GM23338 (cell line): ENCODE data around the gene SELPLG. TPM values are rescaled to one million over a fixed set of nuclear protein-coding genes. Genes with fewer than 3 reads are reported as not detected.
A peak's percentile ranks its signal among the peaks of the same experiment; 100 is the strongest.

Experiments
- ATAC-seq: fragments of 200-7000 bp; cut with Tn5 transposase; 3 replicates; pipeline ENCODE4 v1.9.1; 2020
- DNase-seq: peaks from one replicate; pipeline ENCODE4 v3.0.0-alpha.2; 2015; ENCODE audit warnings: low spot score
- H2AFZ ChIP-seq: fragments of 200-600 bp; sonication (generic); 2 replicates; pipeline ENCODE4 v1.8.0; 2016; ENCODE audit warnings: antibody characterized with exemption, mild to moderate bottlenecking, moderate library complexity
- H3F3A ChIP-seq: fragments of 200-600 bp; sonication (generic); replicated peaks from 2 replicates; pipeline ENCODE4 v1.8.0; 2017; ENCODE audit warnings: antibody characterized with exemption, mixed run types, low read depth
- H3K27ac ChIP-seq: fragments of 200-600 bp; sonication (generic); 2 replicates; pipeline ENCODE4 v1.6.1; 2016; ENCODE audit warnings: low read depth
- H3K27me3 ChIP-seq: fragments of 200-600 bp; sonication (generic); 2 replicates; pipeline ENCODE4 v1.8.0; 2016; ENCODE audit warnings: mild to moderate bottlenecking, mixed run types, moderate library complexity; ENCODE audit not compliant: insufficient read depth
- H3K36me3 ChIP-seq: fragments of 200-600 bp; sonication (generic); 2 replicates; pipeline ENCODE4 v1.8.0; 2016; ENCODE audit warnings: mild to moderate bottlenecking; ENCODE audit not compliant: insufficient read depth
- H3K4me1 ChIP-seq: fragments of 200-600 bp; sonication (generic); 2 replicates; pipeline ENCODE4 v1.8.0; 2016; ENCODE audit warnings: mild to moderate bottlenecking, moderate library complexity; ENCODE audit not compliant: insufficient read depth
- H3K4me2 ChIP-seq: fragments of 200-600 bp; sonication (generic); 2 replicates; pipeline ENCODE4 v1.7.1; 2017; ENCODE audit warnings: mixed run types
- H3K4me3 ChIP-seq: fragments of 200-600 bp; sonication (generic); 2 replicates; pipeline ENCODE4 v1.6.1; 2016; ENCODE audit warnings: mixed run types
- H3K79me2 ChIP-seq: fragments of 200-600 bp; sonication (generic); replicated peaks from 2 replicates; pipeline ENCODE4 v1.8.0; 2017; ENCODE audit warnings: mild to moderate bottlenecking; ENCODE audit not compliant: insufficient read depth
- H3K9me2 ChIP-seq: fragments of 200-600 bp; sonication (generic); 2 replicates; pipeline ENCODE4 v1.8.0; 2017; ENCODE audit not compliant: insufficient read depth
- H4K20me1 ChIP-seq: fragments of 200-600 bp; sonication (generic); replicated peaks from 2 replicates; pipeline ENCODE4 v1.8.0; 2017; ENCODE audit warnings: mild to moderate bottlenecking; ENCODE audit not compliant: insufficient read depth
- H3K27ac Mint-ChIP-seq: 2 replicates; pipeline ENCODE4 v1.8.0; 2020; ENCODE audit warnings: inconsistent platforms, mild to moderate bottlenecking, moderate library complexity, mixed read lengths
- H3K27me3 Mint-ChIP-seq: 3 replicates; pipeline ENCODE4 v1.8.0; 2022; ENCODE audit warnings: low read depth, mild to moderate bottlenecking, moderate library complexity, mixed read lengths, inconsistent platforms; ENCODE audit not compliant: insufficient read depth, poor library complexity
- H3K36me3 Mint-ChIP-seq: 3 replicates; pipeline ENCODE4 v1.8.0; 2021; ENCODE audit warnings: low read depth, mild to moderate bottlenecking, inconsistent platforms, moderate library complexity, mixed read lengths
- H3K4me1 Mint-ChIP-seq: 3 replicates; pipeline ENCODE4 v1.8.0; 2020; ENCODE audit warnings: mild to moderate bottlenecking, inconsistent platforms, mixed read lengths
- H3K4me3 Mint-ChIP-seq: 3 replicates; pipeline ENCODE4 v1.8.0; 2021; ENCODE audit warnings: moderate library complexity, mild to moderate bottlenecking, inconsistent platforms, mixed read lengths
- H3K9me3 Mint-ChIP-seq: 3 replicates; pipeline ENCODE4 v1.8.0; 2020; ENCODE audit warnings: moderate library complexity, mild to moderate bottlenecking, inconsistent platforms, mixed read lengths
- CREB1 ChIP-seq: fragments of 250-450 bp; sonication (Bioruptor Pico); IDR thresholded peaks from 2 replicates; pipeline ENCODE4 v1.5.0; 2020; ENCODE audit warnings: low read depth, mild to moderate bottlenecking, moderate library complexity
- EZH2phosphoT487 ChIP-seq: fragments of 200-600 bp; sonication (generic); IDR thresholded peaks from one replicate; pipeline ENCODE4 v1.8.1; 2018; ENCODE audit warnings: antibody characterized with exemption; ENCODE audit not compliant: unreplicated experiment
- JUNB ChIP-seq: IDR thresholded peaks from one replicate; pipeline ENCODE4 v1.6.1; 2016; ENCODE audit warnings: antibody characterized with exemption; ENCODE audit not compliant: unreplicated experiment
- NANOG ChIP-seq: IDR thresholded peaks from 2 replicates; pipeline ENCODE4 v1.6.1; 2016; ENCODE audit warnings: antibody characterized with exemption, borderline replicate concordance
- POLR2AphosphoS5 ChIP-seq: IDR thresholded peaks from 2 replicates; pipeline ENCODE4 v1.6.1; 2016; ENCODE audit warnings: antibody characterized with exemption, low read depth
- polyA plus RNA-seq: library from polyadenylated mRNA; unstranded; fragments of >200 nt; fragmentation: Nextera tagmentation; extraction: Ambion mirVana; gene quantifications from 2 replicates; pipeline ENCODE4 v1.2.1, GENCODE V29; 2016
- total RNA-seq: library from RNA; depleted of rRNA; stranded (reverse); fragments of >200 nt; shearing (Covaris generic); gene quantifications from 2 replicates; pipeline ENCODE4 v1.2.3, GENCODE V29; 2014
- TF ChIP-seq, protein P1 (sequence below), 2 experiments: fragments of 200-600 bp in 1 of 2; sonication (generic) in 1 of 2; conservative IDR thresholded peaks; 2 replicates each; pipeline versions ENCODE4 v1.5.1 to v1.6.1; 2016 to 2017; ENCODE audit warnings: antibody characterized with exemption in 2 of 2, low read depth in 2 of 2, mild to moderate bottlenecking in 2 of 2, moderate library complexity in 1 of 2
- TF ChIP-seq, protein P2 (sequence below): fragments of 250-450 bp; sonication (Bioruptor Pico); IDR thresholded peaks from 2 replicates; pipeline ENCODE4 v1.5.0; 2020; ENCODE audit warnings: mild to moderate bottlenecking, moderate library complexity
- TF ChIP-seq, protein P3 (sequence below): IDR thresholded peaks from one replicate; pipeline ENCODE4 v1.6.1; 2018; ENCODE audit warnings: antibody characterized with exemption; ENCODE audit not compliant: unreplicated experiment

The SELPLG gene
- total and polyA plus RNA-seq, 2 experiments from 2014 or later = 0.16 to 0.56 TPM

DNA sequence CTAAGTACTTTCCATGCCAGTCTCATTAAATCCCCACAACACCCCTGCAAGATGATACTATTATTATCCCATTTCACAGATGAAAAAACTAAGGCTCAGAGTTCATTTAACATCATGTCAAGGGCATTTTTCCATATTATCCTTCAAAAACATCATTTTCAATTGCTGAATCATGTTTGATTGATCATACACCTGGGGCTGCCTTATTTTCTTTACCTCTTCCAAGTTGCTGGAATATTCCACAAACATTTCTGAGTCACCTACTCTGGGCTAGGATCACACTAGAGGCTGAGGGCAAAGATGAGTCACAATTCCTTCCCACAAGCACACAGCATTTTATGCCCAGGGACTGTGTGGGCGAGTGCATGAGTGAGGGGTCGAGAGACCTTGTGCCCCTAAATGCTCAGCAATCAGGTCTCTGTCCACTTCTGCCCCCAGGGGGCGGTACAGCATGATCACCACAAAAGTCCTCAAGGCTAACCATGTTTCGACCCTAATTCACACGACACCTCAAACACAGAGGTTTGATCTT lies 21.7 kb downstream of the SELPLG start:
- TF ChIP-seq, protein P1, sequence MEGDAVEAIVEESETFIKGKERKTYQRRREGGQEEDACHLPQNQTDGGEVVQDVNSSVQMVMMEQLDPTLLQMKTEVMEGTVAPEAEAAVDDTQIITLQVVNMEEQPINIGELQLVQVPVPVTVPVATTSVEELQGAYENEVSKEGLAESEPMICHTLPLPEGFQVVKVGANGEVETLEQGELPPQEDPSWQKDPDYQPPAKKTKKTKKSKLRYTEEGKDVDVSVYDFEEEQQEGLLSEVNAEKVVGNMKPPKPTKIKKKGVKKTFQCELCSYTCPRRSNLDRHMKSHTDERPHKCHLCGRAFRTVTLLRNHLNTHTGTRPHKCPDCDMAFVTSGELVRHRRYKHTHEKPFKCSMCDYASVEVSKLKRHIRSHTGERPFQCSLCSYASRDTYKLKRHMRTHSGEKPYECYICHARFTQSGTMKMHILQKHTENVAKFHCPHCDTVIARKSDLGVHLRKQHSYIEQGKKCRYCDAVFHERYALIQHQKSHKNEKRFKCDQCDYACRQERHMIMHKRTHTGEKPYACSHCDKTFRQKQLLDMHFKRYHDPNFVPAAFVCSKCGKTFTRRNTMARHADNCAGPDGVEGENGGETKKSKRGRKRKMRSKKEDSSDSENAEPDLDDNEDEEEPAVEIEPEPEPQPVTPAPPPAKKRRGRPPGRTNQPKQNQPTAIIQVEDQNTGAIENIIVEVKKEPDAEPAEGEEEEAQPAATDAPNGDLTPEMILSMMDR (conservative IDR thresholded peaks at IDR 0.05; ENCODE audit: low read depth in 2 of 2) = peak; percentile 85 to 88
- TF ChIP-seq JUNB = no peak
- H3K36me3 ChIP-seq = no peaks in the 10 kb centered on the region
- H3K79me2 ChIP-seq = no peaks in the 10 kb centered on the region
- Mint-ChIP-seq H3K4me3 (no peak overlapping the region), H3K4me1 (peaks cover 17% of the 10 kb centered on the region), H3K9me3 (peaks cover 7% of the 10 kb centered on the region), H3K27me3 (peaks cover 13% of the 10 kb centered on the region), H3K36me3 (peaks cover 3% of the 10 kb centered on the region; the same call in 1 of the 3 replicates), H3K27ac (no peak overlapping the region)
- DNase-seq (peak; percentile 91), ATAC-seq (peak; percentile 75)
- H3K4me3 ChIP-seq = no peak overlapping the region
- no peaks in the 10 kb centered on the region; the same call in 1 of the 2 replicates for H3K4me1 ChIP-seq
- no peak overlapping the region for H3K4me2 ChIP-seq
- no peaks in the 10 kb centered on the region for H3F3A ChIP-seq
- H3K27ac ChIP-seq = no peak overlapping the region
- no peaks in the 10 kb centered on the region for H3K9me2 ChIP-seq
- peak overlapping the region; percentile 82; the same call in 1 of the 2 replicates for H2AFZ ChIP-seq
- H3K27me3 ChIP-seq = no peaks in the 10 kb centered on the region
- H4K20me1 ChIP-seq = no peaks in the 10 kb centered on the region

DNA sequence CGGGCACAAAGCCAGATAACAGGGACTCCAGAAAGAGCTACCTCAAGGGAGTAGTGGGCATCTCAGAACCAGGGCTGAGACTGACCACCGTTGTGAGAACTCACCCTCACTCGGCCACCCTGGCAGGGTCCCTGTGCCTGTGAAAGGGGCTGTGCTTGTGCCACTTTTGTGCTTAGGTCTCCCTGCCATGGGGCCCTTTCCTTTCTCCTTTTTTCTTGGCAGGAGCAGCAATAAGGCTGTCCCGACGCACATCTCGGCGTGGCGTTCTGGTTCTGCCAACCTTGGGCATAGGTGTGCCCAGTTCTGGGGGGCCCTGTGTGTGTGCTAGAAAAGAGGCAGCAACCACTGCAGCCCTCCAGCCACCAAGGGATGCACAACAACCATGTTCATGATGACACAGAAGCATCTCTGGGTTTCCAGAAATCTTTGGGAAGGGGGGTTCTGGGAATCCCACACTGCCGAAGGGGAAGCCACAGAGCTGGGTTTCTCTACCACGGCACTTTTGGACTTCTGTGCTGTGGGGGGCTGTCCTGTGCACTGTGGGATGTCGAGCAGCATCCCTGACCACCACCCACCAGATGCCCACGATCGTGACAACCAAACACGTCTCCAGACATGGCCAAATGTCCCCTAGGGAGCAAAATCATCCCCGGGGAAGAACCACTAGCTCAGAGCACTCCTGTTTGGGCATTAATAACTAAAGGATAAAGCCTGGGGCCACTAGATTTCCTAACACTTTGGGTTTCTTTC lies 22.7 kb downstream of the SELPLG start:
- H3K4me1 ChIP-seq = no peaks in the 10 kb centered on the region; the same call in 1 of the 2 replicates
- ATAC-seq (no peak), DNase-seq (no peak)
- H3K4me2 ChIP-seq = no peak overlapping the region
- no peak overlapping the region for H3K27ac ChIP-seq
- H3K36me3 ChIP-seq = no peaks in the 10 kb centered on the region
- no peaks in the 10 kb centered on the region for H4K20me1 ChIP-seq
- Mint-ChIP-seq H3K36me3 (no peaks in the 10 kb centered on the region), H3K9me3 (peaks cover under 1% of the 10 kb centered on the region; the same call in 1 of the 3 replicates), H3K4me1 (peaks cover 17% of the 10 kb centered on the region), H3K27ac (no peak overlapping the region), H3K27me3 (peaks cover 6% of the 10 kb centered on the region), H3K4me3 (no peak overlapping the region)
- H2AFZ ChIP-seq = no peak overlapping the region
- H3K9me2 ChIP-seq = no peaks in the 10 kb centered on the region
- no peak overlapping the region for H3K4me3 ChIP-seq
- no peaks in the 10 kb centered on the region for H3K79me2 ChIP-seq
- H3K27me3 ChIP-seq = no peaks in the 10 kb centered on the region
- H3F3A ChIP-seq = 0 out of 2 replicates have a peak, but pooled peaks cover under 1% of the 10 kb centered on the region
- TF ChIP-seq NANOG (no peak), JUNB (no peak), POLR2AphosphoS5 (no peak), CREB1 (no peak), EZH2phosphoT487 (no peak)
- TF ChIP-seq, protein P2, sequence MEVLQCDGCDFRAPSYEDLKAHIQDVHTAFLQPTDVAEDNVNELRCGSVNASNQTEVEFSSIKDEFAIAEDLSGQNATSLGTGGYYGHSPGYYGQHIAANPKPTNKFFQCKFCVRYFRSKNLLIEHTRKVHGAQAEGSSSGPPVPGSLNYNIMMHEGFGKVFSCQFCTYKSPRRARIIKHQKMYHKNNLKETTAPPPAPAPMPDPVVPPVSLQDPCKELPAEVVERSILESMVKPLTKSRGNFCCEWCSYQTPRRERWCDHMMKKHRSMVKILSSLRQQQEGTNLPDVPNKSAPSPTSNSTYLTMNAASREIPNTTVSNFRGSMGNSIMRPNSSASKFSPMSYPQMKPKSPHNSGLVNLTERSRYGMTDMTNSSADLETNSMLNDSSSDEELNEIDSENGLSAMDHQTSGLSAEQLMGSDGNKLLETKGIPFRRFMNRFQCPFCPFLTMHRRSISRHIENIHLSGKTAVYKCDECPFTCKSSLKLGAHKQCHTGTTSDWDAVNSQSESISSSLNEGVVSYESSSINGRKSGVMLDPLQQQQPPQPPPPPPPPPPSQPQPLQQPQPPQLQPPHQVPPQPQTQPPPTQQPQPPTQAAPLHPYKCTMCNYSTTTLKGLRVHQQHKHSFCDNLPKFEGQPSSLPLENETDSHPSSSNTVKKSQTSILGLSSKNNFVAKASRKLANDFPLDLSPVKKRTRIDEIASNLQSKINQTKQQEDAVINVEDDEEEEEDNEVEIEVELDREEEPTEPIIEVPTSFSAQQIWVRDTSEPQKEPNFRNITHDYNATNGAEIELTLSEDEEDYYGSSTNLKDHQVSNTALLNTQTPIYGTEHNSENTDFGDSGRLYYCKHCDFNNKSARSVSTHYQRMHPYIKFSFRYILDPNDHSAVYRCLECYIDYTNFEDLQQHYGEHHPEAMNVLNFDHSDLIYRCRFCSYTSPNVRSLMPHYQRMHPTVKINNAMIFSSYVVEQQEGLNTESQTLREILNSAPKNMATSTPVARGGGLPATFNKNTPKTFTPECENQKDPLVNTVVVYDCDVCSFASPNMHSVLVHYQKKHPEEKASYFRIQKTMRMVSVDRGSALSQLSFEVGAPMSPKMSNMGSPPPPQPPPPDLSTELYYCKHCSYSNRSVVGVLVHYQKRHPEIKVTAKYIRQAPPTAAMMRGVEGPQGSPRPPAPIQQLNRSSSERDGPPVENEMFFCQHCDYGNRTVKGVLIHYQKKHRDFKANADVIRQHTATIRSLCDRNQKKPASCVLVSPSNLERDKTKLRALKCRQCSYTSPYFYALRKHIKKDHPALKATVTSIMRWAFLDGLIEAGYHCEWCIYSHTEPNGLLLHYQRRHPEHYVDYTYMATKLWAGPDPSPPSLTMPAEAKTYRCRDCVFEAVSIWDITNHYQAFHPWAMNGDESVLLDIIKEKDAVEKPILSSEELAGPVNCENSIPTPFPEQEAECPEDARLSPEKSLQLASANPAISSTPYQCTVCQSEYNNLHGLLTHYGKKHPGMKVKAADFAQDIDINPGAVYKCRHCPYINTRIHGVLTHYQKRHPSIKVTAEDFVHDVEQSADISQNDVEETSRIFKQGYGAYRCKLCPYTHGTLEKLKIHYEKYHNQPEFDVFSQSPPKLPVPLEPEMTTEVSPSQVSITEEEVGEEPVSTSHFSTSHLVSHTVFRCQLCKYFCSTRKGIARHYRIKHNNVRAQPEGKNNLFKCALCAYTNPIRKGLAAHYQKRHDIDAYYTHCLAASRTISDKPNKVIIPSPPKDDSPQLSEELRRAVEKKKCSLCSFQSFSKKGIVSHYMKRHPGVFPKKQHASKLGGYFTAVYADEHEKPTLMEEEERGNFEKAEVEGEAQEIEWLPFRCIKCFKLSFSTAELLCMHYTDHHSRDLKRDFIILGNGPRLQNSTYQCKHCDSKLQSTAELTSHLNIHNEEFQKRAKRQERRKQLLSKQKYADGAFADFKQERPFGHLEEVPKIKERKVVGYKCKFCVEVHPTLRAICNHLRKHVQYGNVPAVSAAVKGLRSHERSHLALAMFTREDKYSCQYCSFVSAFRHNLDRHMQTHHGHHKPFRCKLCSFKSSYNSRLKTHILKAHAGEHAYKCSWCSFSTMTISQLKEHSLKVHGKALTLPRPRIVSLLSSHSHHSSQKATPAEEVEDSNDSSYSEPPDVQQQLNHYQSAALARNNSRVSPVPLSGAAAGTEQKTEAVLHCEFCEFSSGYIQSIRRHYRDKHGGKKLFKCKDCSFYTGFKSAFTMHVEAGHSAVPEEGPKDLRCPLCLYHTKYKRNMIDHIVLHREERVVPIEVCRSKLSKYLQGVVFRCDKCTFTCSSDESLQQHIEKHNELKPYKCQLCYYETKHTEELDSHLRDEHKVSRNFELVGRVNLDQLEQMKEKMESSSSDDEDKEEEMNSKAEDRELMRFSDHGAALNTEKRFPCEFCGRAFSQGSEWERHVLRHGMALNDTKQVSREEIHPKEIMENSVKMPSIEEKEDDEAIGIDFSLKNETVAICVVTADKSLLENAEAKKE (CRISPR knock-in tag) = no peak
- TF ChIP-seq, protein P3, sequence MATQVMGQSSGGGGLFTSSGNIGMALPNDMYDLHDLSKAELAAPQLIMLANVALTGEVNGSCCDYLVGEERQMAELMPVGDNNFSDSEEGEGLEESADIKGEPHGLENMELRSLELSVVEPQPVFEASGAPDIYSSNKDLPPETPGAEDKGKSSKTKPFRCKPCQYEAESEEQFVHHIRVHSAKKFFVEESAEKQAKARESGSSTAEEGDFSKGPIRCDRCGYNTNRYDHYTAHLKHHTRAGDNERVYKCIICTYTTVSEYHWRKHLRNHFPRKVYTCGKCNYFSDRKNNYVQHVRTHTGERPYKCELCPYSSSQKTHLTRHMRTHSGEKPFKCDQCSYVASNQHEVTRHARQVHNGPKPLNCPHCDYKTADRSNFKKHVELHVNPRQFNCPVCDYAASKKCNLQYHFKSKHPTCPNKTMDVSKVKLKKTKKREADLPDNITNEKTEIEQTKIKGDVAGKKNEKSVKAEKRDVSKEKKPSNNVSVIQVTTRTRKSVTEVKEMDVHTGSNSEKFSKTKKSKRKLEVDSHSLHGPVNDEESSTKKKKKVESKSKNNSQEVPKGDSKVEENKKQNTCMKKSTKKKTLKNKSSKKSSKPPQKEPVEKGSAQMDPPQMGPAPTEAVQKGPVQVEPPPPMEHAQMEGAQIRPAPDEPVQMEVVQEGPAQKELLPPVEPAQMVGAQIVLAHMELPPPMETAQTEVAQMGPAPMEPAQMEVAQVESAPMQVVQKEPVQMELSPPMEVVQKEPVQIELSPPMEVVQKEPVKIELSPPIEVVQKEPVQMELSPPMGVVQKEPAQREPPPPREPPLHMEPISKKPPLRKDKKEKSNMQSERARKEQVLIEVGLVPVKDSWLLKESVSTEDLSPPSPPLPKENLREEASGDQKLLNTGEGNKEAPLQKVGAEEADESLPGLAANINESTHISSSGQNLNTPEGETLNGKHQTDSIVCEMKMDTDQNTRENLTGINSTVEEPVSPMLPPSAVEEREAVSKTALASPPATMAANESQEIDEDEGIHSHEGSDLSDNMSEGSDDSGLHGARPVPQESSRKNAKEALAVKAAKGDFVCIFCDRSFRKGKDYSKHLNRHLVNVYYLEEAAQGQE = no peak
